HG02970 (cell line): ENCODE data around the gene BCAR3.

Experiments
- ATAC-seq: cut with Tn5 transposase; IDR thresholded peaks from one replicate; pipeline ENCODE4 v1.9.1; 2021; ENCODE audit warnings: mild to moderate bottlenecking, moderate library complexity, moderate number of reproducible peaks; ENCODE audit not compliant: unreplicated experiment, low FRiP score

BCAR3 gene

GRCh38 chr1:93681101-93681988 lies at the start of gene BCAR3:
Gene BCAR3, minus strand, starts transcription at chr1:93681837. Its CDS starts 6,907 bp downstream, at chr1:93674930.
- peak; percentile 48 for ATAC-seq

GRCh38 chr1:93730621-93731020 lies 49.0 kb upstream of the BCAR3 start:
- ATAC-seq = no peak

- no peak for ATAC-seq
Observed at GRCh38 chr1:93729906-93730305, 48.3 kb upstream of the BCAR3 start.

- no peak for ATAC-seq
Observed at GRCh38 chr1:93729502-93729901, 47.9 kb upstream of the BCAR3 start.

- no peak for ATAC-seq
Observed at GRCh38 chr1:93728480-93729131, 47.0 kb upstream of the BCAR3 start.

GRCh38 chr1:93723733-93724270 lies 42.2 kb upstream of the BCAR3 start:
- no peak for ATAC-seq

GRCh38 chr1:93723110-93723509 lies 41.5 kb upstream of the BCAR3 start:
- ATAC-seq = no peak

GRCh38 chr1:93722081-93723031 lies 40.7 kb upstream of the BCAR3 start:
- ATAC-seq = no peak

GRCh38 chr1:93720956-93721626 lies 39.5 kb upstream of the BCAR3 start:
- no peak for ATAC-seq

- ATAC-seq = no peak
Observed at GRCh38 chr1:93717640-93718039, 36.0 kb upstream of the BCAR3 start.

GRCh38 chr1:93716941-93717368 lies 35.3 kb upstream of the BCAR3 start:
- no peak for ATAC-seq

GRCh38 chr1:93716163-93716562 lies 34.5 kb upstream of the BCAR3 start:
- no peak for ATAC-seq

- no peak for ATAC-seq
Observed at GRCh38 chr1:93715529-93716126, 34.0 kb upstream of the BCAR3 start.

- no peak for ATAC-seq
Observed at GRCh38 chr1:93714356-93714755, 32.7 kb upstream of the BCAR3 start.

- ATAC-seq = no peak
Observed at GRCh38 chr1:93713341-93713740, 31.7 kb upstream of the BCAR3 start.

- ATAC-seq = no peak
Observed at GRCh38 chr1:93712741-93713140, 31.1 kb upstream of the BCAR3 start.

GRCh38 chr1:93710499-93711453 lies 29.1 kb upstream of the BCAR3 start:
- no peak for ATAC-seq

GRCh38 chr1:93708734-93709481 lies 27.3 kb upstream of the BCAR3 start:
- ATAC-seq = no peak
